SK-N-SH treated with all-trans-retinoic acid at 6 μM for 48 hours (cell line): ENCODE data around the gene BCO2.
A peak's percentile ranks its signal among the peaks of the same experiment; 100 is the strongest.

ENCODE experiments used
- ATAC-seq: fragments of 200-7000 bp; cut with Tn5 transposase; 3 replicates; pipeline ENCODE4 v1.9.1; 2020; ENCODE audit warnings: mild to moderate bottlenecking, moderate library complexity
- ARNTL ChIP-seq: fragments of 450-650 bp; formaldehyde crosslinking; IDR thresholded peaks from 2 replicates; pipeline ENCODE4 v1.5.0; 2020; ENCODE audit warnings: low read depth, mild to moderate bottlenecking, moderate library complexity, borderline replicate concordance
- BACH2 ChIP-seq: fragments of 250-450 bp; sonication (Bioruptor Pico); IDR thresholded peaks from 2 replicates; pipeline ENCODE4 v1.9.0; 2021; ENCODE audit warnings: mild to moderate bottlenecking, borderline replicate concordance
- CSDC2 ChIP-seq: fragments of 250-450 bp; sonication (Bioruptor Pico); IDR thresholded peaks from 2 replicates; pipeline ENCODE4 v1.5.0; 2020; ENCODE audit warnings: mild to moderate bottlenecking, moderate library complexity
- ESRRG ChIP-seq: fragments of 250-450 bp; sonication (Bioruptor Pico); IDR thresholded peaks from 2 replicates; pipeline ENCODE4 v1.6.1; 2021; ENCODE audit warnings: mild to moderate bottlenecking
- GLIS3 ChIP-seq: fragments of 250-450 bp; sonication (Bioruptor Pico); IDR thresholded peaks from 2 replicates; pipeline ENCODE4 v1.5.0; 2020; ENCODE audit warnings: mild to moderate bottlenecking, moderate library complexity
- ISL1 ChIP-seq: fragments of 250-450 bp; sonication (Bioruptor Pico); IDR thresholded peaks from 2 replicates; pipeline ENCODE4 v2.1.2; 2022; ENCODE audit warnings: mild to moderate bottlenecking, moderate library complexity
- OSR1 ChIP-seq: fragments of 250-450 bp; sonication (Bioruptor Pico); IDR thresholded peaks from 2 replicates; pipeline ENCODE4 v1.8.0; 2022; ENCODE audit warnings: moderate library complexity, mild to moderate bottlenecking, inconsistent platforms
- PPARA ChIP-seq: fragments of 250-450 bp; sonication (Bioruptor Pico); IDR thresholded peaks from 2 replicates; pipeline ENCODE4 v1.5.0; 2020; ENCODE audit warnings: mild to moderate bottlenecking, borderline replicate concordance
- RARB ChIP-seq: fragments of 250-450 bp; sonication (Bioruptor Pico); IDR thresholded peaks from 2 replicates; pipeline ENCODE4 v1.8.0; 2021; ENCODE audit warnings: mild to moderate bottlenecking, moderate library complexity
- SNAI2 ChIP-seq: fragments of 250-450 bp; sonication (Bioruptor Pico); IDR thresholded peaks from 2 replicates; pipeline ENCODE4 v1.5.0; 2020; ENCODE audit warnings: mild to moderate bottlenecking, moderate library complexity
- TCF4 ChIP-seq: fragments of 250-450 bp; sonication (Bioruptor Pico); IDR thresholded peaks from 2 replicates; pipeline ENCODE4 v1.8.0; 2021; ENCODE audit warnings: mild to moderate bottlenecking, moderate library complexity, borderline replicate concordance
- TOX ChIP-seq: fragments of 250-450 bp; sonication (Bioruptor Pico); IDR thresholded peaks from 2 replicates; pipeline ENCODE4 v1.8.0; 2021; ENCODE audit warnings: mild to moderate bottlenecking, moderate library complexity, borderline replicate concordance
- ZC3H10 ChIP-seq: fragments of 250-450 bp; sonication (Bioruptor Pico); IDR thresholded peaks from 2 replicates; pipeline ENCODE4 v1.5.1; 2021; ENCODE audit warnings: mild to moderate bottlenecking, moderate library complexity
- ZFP3 ChIP-seq: fragments of 250-450 bp; sonication (Bioruptor Pico); IDR thresholded peaks from 2 replicates; pipeline ENCODE4 v1.5.0; 2020; ENCODE audit warnings: mild to moderate bottlenecking, moderate library complexity
- ZFP30 ChIP-seq: fragments of 450-650 bp; formaldehyde crosslinking; IDR thresholded peaks from 2 replicates; pipeline ENCODE4 v1.5.0; 2022; ENCODE audit warnings: mild to moderate bottlenecking, moderate library complexity
- ZNF565 ChIP-seq: fragments of 450-650 bp; formaldehyde crosslinking; conservative IDR thresholded peaks from 2 replicates; pipeline ENCODE4 v1.5.0; 2020; ENCODE audit warnings: low read depth, mild to moderate bottlenecking, moderate library complexity
- ZNF70 ChIP-seq: fragments of 450-650 bp; formaldehyde crosslinking; IDR thresholded peaks from 2 replicates; pipeline ENCODE4 v1.5.0; 2020; ENCODE audit warnings: mild to moderate bottlenecking, moderate library complexity
- ZNF8 ChIP-seq: fragments of 450-650 bp; formaldehyde crosslinking; IDR thresholded peaks from 2 replicates; pipeline ENCODE4 v1.5.0; 2020; ENCODE audit warnings: mild to moderate bottlenecking, moderate library complexity
- TF ChIP-seq, protein P1 (sequence below): fragments of 250-450 bp; sonication (Bioruptor Pico); IDR thresholded peaks from 2 replicates; pipeline ENCODE4 v1.5.1; 2021; ENCODE audit warnings: mild to moderate bottlenecking, moderate library complexity
- TF ChIP-seq, protein P2 (sequence below): fragments of 250-450 bp; sonication (Bioruptor Pico); IDR thresholded peaks from 2 replicates; pipeline ENCODE4 v1.5.1; 2020; ENCODE audit warnings: low read depth, mild to moderate bottlenecking, moderate library complexity
- TF ChIP-seq, protein P3 (sequence below): fragments of 250-450 bp; sonication (Bioruptor Pico); IDR thresholded peaks from 2 replicates; pipeline ENCODE4 v1.8.0; 2020; ENCODE audit warnings: mild to moderate bottlenecking, moderate library complexity, borderline replicate concordance
- TF ChIP-seq, protein P4 (sequence below): fragments of 250-450 bp; sonication (Bioruptor Pico); IDR thresholded peaks from 2 replicates; pipeline ENCODE4 v1.8.0; 2021; ENCODE audit warnings: low read depth, mild to moderate bottlenecking, moderate library complexity, borderline replicate concordance

BCO2 gene

DNA sequence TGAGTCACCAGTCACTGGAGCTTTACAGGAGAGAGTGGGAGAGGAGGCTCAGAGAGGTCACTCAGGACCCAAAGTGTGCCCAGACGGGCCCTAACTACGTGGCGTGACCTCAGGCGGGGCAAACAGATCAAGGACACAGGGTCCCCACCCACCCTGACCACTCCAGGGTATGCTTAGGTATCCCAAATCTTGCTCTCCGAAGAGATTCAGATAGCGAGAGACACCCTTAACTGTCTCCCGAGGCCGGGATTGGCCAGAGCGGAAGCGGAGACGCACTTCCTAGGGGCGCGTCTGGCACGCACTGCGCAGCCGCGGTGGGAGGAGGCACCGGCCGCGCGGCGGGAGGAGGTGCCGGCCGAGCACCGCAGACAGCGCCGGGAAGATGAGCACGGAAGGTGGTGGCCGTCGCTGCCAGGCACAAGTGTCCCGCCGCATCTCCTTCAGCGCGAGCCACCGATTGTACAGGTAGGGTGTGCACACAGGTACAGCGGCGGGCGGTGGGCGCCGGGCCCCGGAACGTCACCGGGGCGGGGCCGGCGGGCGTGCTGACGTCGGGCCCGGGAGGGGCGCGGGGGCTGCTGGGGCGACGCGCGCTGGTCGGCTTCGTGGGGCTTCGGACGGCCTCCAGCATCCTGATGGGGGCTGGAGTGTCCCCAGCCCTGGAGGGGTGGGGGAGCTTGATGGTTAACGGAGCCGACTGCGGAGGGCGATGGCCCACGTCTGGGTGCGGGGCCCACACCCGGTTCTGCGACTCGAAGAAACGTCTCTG, 50.9 kb downstream of the BCO2 start, which contains the start of gene PTS:
PTS (plus strand) TSS at position 367 of the 769 bp plus-strand sequence; CDS start at position 383, 16 bp downstream.
- no peak for TF ChIP-seq ZNF70 (CRISPR knock-in tag)
- no peak for TF ChIP-seq ARNTL (CRISPR knock-in tag)
- no peak for TF ChIP-seq ZFP30 (CRISPR knock-in tag)
- TF ChIP-seq, protein P1, sequence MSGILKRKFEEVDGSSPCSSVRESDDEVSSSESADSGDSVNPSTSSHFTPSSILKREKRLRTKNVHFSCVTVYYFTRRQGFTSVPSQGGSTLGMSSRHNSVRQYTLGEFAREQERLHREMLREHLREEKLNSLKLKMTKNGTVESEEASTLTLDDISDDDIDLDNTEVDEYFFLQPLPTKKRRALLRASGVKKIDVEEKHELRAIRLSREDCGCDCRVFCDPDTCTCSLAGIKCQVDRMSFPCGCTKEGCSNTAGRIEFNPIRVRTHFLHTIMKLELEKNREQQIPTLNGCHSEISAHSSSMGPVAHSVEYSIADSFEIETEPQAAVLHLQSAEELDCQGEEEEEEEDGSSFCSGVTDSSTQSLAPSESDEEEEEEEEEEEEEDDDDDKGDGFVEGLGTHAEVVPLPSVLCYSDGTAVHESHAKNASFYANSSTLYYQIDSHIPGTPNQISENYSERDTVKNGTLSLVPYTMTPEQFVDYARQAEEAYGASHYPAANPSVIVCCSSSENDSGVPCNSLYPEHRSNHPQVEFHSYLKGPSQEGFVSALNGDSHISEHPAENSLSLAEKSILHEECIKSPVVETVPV (CRISPR knock-in tag), result no peak
- TF ChIP-seq, protein P2, sequence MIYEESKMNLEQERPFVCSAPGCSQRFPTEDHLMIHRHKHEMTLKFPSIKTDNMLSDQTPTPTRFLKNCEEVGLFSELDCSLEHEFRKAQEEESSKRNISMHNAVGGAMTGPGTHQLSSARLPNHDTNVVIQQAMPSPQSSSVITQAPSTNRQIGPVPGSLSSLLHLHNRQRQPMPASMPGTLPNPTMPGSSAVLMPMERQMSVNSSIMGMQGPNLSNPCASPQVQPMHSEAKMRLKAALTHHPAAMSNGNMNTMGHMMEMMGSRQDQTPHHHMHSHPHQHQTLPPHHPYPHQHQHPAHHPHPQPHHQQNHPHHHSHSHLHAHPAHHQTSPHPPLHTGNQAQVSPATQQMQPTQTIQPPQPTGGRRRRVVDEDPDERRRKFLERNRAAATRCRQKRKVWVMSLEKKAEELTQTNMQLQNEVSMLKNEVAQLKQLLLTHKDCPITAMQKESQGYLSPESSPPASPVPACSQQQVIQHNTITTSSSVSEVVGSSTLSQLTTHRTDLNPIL (CRISPR knock-in tag), result no peak
- no peak for TF ChIP-seq RARB (CRISPR knock-in tag)
- TF ChIP-seq, protein P3, sequence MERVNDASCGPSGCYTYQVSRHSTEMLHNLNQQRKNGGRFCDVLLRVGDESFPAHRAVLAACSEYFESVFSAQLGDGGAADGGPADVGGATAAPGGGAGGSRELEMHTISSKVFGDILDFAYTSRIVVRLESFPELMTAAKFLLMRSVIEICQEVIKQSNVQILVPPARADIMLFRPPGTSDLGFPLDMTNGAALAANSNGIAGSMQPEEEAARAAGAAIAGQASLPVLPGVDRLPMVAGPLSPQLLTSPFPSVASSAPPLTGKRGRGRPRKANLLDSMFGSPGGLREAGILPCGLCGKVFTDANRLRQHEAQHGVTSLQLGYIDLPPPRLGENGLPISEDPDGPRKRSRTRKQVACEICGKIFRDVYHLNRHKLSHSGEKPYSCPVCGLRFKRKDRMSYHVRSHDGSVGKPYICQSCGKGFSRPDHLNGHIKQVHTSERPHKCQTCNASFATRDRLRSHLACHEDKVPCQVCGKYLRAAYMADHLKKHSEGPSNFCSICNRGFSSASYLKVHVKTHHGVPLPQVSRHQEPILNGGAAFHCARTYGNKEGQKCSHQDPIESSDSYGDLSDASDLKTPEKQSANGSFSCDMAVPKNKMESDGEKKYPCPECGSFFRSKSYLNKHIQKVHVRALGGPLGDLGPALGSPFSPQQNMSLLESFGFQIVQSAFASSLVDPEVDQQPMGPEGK, result no peak
- no peak for TF ChIP-seq ISL1
- TF ChIP-seq SNAI2, result no peak
- TF ChIP-seq ZC3H10, result no peak

DNA sequence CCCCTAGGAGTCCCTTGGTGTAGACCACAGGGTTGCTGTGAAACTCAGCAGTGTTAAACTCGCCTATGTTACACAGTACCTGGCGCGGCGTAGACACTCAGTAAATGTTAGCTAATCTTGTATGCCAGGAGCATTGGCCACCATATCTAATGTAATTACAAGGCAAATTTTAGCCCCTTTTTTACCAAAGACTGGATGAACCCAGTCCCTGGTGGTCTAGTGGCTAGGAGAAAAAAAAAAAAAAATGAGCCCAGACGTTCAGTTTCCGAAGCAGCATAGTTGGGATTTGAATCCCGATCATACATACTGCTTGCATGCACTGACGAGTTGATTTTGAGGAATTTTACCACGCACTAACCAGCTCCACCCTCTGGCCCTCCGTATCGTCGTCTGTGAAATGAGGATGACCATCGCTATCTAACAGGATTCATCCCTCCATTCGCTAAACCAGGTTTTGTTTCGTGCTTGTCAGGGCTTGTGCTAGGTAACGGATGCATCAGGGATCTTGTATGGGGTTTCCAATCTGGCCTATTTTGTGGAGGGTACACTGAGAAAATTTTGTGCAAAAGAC, 51.6 kb downstream of the BCO2 start:
- TF ChIP-seq SNAI2 (no peak), CSDC2 (CRISPR knock-in tag) (no peak), OSR1 (CRISPR knock-in tag) (no peak), PPARA (no peak), ESRRG (CRISPR knock-in tag) (no peak), ZNF8 (no peak), TOX (no peak), BACH2 (CRISPR knock-in tag) (no peak), ZNF565 (no peak), TCF4 (CRISPR knock-in tag) (no peak), ZFP30 (CRISPR knock-in tag) (no peak)
- TF ChIP-seq, protein P4, sequence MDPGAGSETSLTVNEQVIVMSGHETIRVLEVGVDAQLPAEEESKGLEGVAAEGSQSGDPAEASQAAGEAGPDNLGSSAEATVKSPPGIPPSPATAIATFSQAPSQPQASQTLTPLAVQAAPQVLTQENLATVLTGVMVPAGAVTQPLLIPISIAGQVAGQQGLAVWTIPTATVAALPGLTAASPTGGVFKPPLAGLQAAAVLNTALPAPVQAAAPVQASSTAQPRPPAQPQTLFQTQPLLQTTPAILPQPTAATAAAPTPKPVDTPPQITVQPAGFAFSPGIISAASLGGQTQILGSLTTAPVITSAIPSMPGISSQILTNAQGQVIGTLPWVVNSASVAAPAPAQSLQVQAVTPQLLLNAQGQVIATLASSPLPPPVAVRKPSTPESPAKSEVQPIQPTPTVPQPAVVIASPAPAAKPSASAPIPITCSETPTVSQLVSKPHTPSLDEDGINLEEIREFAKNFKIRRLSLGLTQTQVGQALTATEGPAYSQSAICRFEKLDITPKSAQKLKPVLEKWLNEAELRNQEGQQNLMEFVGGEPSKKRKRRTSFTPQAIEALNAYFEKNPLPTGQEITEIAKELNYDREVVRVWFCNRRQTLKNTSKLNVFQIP (CRISPR knock-in tag), result no peak
- ATAC-seq, result peak; percentile 65

More for the DNA sequence above, 50.9 kb downstream of the BCO2 start, which contains the start of gene PTS:
- ATAC-seq, result peak; percentile 97

DNA sequence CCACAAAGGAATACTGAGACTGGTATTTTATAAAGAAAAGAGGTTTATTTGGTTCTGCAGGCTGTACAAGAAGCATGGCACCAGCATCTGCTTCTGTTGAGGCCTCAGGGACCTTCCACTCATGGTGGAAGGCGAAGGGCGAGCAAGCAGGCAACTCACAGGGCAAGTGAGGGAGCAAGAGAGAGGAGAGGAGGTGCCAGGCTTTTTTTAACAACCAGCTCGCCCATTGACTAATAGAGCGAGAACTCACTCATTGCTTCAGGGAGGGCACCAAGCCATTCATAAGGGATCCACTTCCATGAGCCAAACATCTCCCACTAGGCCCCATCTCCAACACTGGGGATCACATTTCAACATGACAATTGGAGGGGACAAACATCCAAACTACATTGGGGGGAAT, 52.2 kb downstream of the BCO2 start:
- no peak for ATAC-seq
- TF ChIP-seq, protein P2 (CRISPR knock-in tag), result no peak
- TF ChIP-seq ISL1 (no peak), RARB (CRISPR knock-in tag) (no peak), OSR1 (CRISPR knock-in tag) (no peak), ZC3H10 (no peak), ZNF70 (CRISPR knock-in tag) (no peak), ARNTL (CRISPR knock-in tag) (no peak), ESRRG (CRISPR knock-in tag) (no peak), ZNF565 (no peak), SNAI2 (no peak), CSDC2 (CRISPR knock-in tag) (no peak), TCF4 (CRISPR knock-in tag) (no peak), GLIS3 (CRISPR knock-in tag) (no peak), ZFP30 (CRISPR knock-in tag) (no peak), ZFP3 (CRISPR knock-in tag) (no peak), PPARA (no peak), TOX (no peak)
- TF ChIP-seq, protein P1 (CRISPR knock-in tag), result no peak
- TF ChIP-seq, protein P4 (CRISPR knock-in tag), result no peak
- TF ChIP-seq, protein P3, result no peak
